GM12892 (cell line): Measurements from ENCODE around the gene ITGB8. TPM values are rescaled to one million over a fixed set of nuclear protein-coding genes. Genes with fewer than 3 reads are reported as not detected.

ENCODE experiments used
- DNase-seq: peaks from one replicate; pipeline ENCODE4 v3.0.0; 2011; ENCODE audit not compliant: insufficient read length
- FAIRE-seq: peaks from 2 replicates; lab custom pipeline; 2011; peaks lifted over from hg19 to GRCh38; lab: Jason Lieb, UNC
- POLR2A ChIP-seq: IDR thresholded peaks from 2 replicates; pipeline ENCODE4 v1.6.1; 2011; ENCODE audit warnings: low read depth, low read length, control low read depth
- POLR2AphosphoS5 ChIP-seq: IDR thresholded peaks from 2 replicates; pipeline ENCODE4 v1.6.1; 2011; ENCODE audit warnings: low read depth, low read length, control low read depth
- TAF1 ChIP-seq: IDR thresholded peaks from 2 replicates; pipeline ENCODE4 v1.6.1; 2011; ENCODE audit warnings: low read depth, mild to moderate bottlenecking, control low read depth, low read length, borderline replicate concordance
- polyA plus RNA-seq: library from polyadenylated mRNA; unstranded; fragments of >200 nt; gene quantifications from one replicate; pipeline ENCODE4 v1.2.1, GENCODE V29; 2012; ENCODE audit warnings: missing spikeins, inconsistent platforms; ENCODE audit not compliant: missing spikeins

ITGB8 gene
- 1.5 TPM for polyA plus RNA-seq

DNA sequence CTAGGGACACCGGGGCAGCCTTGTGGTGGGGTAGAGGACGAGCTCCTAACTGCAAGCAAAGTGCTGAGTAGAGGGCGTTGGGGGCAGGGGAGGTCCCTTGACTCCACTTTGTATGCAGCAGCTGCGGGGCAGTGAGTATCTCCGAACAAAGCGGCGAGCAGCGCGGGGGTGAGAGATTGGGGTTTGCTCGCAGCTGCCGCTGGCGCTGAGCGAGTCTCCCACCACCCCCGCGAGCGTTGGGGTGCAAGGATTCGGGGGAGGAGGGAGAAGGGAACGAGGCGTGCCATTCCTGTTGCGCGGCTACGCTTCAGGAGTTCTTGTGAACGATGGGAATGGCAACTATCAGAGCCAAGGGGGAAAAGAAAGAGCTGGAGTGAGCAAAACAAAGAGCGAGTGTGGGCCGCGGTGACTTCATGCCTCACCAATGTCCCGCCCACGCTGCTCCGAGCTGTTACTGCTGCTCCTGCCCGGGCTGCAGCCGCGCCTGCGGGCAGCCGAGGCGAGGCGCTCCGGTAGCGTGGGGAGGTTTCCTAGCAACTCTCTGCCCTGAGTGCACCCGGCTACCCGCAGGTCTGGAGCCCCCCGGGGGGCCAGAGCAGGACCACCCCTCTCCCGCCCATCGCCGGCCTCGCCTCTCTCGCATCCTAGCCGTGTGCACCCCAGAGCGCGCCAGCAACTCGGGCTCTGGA, at the start of gene ITGB8:
TSS of gene ITGB8 (plus strand) at position 662 of the 689 bp plus-strand sequence. CDS start 907 bp downstream, outside the sequence.
- no peak for FAIRE-seq
- TF ChIP-seq POLR2AphosphoS5, result peak; percentile 22; the same call in 1 of the 2 replicates
- peak; percentile 43; the same call in 1 of the 2 replicates for TF ChIP-seq TAF1
- peak; percentile 52; the same call in 1 of the 2 replicates for TF ChIP-seq POLR2A

DNA sequence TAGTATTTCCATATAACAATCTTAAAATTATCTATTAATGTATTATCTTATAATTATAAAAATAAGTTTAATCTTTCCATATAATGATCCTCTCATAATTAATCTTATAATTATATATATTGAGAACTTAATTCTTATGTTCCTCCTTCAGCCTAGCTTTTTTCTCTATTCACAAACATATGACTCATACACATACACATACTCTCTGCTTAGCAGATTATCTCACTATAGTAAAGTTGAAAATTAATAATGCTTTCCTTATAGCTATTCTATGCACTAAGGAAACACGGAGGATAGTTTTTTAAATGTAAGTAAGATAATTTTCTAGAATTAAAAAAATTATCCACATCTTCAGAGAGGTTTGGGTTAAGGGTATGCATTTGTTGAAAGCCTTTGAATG, 47.7 kb upstream of the ITGB8 start:
- TF ChIP-seq TAF1 (no peak), POLR2A (no peak), POLR2AphosphoS5 (no peak)
- FAIRE-seq (no peak), DNase-seq (no peak)

More for the DNA sequence above, at the start of gene ITGB8:
- DNase-seq, result peak; percentile 50

DNA sequence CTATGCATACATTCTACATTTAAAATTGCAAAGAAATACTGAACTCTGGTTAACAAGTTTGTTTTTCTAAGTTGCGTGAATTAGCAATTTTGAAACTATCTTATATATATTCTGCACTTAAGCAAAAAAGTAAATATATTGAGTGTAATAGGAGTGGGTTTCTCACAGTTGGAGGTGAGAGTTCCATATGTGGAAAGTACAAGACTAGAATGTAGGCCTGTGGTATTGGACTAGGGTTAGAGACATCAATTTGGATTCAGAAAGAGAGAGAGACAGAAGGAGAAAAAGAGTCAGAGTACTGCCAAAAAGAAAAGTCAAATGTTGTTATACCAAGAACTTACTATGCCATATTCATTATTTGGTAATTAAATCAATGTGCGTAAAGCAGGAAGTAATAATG, 47.3 kb upstream of the ITGB8 start:
- DNase-seq (no peak), FAIRE-seq (no peak)
- TF ChIP-seq TAF1, result no peak
- TF ChIP-seq POLR2AphosphoS5, result no peak
- TF ChIP-seq POLR2A, result no peak

DNA sequence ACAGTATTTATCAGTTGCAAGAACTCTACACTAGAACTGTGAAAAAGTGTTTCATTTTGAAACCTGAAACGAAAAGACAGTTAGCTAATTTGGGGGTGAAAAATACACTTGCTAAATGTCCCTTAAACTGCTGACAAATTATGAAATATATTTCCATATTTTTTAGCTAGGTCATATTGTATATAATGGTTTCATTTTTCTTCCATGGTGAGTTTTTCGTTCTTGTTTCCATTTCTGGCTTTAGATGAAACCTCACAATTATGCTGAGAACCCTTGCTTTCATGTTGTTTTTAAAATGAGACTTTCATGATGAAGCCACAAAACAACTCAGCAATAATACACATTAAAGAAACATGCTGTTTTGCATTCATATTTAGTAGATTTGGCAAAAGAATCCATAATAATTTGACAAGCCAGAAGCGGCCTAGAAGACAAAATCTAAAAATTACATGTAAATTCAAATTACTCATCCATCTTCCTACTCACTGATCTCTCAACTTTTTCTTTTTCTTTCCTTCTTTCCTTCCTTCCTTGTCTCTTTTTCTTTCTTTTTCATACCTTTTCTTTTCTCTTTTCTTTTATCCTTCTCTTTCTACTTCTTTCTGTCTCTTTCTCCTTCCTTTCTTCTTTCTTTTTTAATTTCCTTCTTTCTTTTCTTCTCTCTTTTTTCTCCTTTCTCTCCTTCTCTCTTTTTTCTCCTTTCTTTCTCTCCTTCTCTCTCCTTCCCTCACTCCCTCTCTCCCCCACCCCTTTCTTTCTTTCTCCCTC, 46.5 kb upstream of the ITGB8 start:
- FAIRE-seq, result peak; percentile 78
- TF ChIP-seq POLR2A (no peak), POLR2AphosphoS5 (no peak), TAF1 (no peak)
- no peak for DNase-seq

DNA sequence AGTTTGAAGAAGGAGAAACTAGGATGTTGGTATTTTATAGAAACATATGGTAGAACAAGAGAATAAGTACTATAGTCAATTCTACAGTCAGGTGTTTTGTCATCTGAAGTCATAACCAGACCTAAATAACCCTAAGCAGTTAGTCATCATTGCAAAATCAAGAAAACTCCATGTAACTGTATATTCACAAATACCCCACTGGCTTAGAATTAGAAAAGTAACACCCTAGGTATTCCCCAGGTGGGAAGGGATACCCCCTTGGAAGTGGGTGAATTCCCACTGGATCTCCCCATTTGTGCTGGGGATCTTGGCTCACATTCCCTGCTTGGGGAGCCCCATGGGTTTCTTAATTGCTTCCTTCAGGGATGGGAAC, 45.9 kb upstream of the ITGB8 start:
- FAIRE-seq, result peak; percentile 21
- no peak for TF ChIP-seq TAF1
- no peak for TF ChIP-seq POLR2A
- TF ChIP-seq POLR2AphosphoS5, result no peak
- no peak for DNase-seq

DNA sequence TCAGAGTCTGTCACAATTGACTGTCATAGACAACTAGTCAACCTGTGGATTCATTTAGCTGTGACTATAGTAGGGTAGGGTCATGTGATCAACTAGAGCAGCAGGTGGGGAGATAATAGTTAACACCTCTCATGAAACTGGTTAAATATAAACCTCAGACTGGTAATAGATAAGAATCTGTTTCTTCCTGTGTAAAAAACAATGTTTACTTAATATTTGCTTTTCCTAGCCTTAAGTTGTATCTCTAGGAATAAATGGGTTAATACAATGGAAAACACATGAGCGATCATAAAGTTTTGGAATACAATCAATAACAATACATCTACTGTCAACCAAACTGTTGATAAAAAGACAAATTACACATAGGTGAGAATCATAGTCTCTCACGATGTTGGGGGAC, 43.4 kb upstream of the ITGB8 start:
- TF ChIP-seq POLR2AphosphoS5 (no peak), POLR2A (no peak), TAF1 (no peak)
- FAIRE-seq, result no peak
- no peak for DNase-seq

DNA sequence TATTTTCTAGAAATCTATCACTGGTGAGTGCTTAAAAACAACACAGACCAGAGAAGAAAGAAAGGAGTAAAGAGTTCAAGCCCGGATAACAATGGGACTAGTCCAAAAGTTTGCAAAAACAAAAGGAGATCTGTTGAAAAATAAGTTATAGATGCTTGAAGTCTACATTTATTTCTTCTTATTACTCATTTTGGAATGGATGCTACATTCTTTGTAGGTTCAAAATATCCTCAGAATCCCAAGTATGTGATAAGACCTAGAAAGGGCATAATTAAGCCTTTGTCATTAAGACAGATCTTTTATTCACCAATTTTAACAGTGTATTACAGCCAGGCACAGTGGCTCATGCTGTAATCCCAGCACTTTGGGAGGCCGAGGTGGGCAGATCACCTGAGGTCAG, 42.7 kb upstream of the ITGB8 start:
- TF ChIP-seq POLR2A, result no peak
- no peak for TF ChIP-seq TAF1
- TF ChIP-seq POLR2AphosphoS5, result no peak
- no peak for DNase-seq
- FAIRE-seq, result no peak

DNA sequence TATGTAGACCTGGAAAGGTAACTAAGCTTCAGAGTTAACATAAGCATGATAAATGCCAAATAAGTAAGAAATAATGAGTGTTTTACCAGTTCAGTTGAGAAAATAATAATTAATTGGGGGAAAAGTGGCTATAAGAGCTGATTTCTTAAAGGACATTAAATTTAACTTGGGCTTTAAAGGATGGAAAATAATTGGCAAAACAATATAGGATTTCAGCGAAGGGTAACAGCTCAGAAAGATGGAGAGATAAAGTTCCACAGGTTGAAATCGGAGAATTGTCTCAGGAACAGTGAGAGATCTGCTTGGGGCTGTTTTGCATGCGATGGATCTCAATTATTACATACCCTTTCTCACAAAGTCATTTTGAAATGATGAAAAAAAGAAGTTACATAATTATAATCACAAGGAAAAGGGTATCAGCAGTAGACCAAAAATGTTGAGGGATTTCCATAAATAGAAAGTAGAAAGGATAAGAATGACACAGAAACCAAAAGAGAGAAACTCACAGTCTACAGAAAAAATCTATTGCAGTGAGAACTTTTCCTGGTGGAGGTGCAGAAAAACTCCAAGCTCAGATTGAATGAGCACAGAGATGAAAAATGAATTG, 40.1 kb upstream of the ITGB8 start:
- FAIRE-seq, result no peak
- TF ChIP-seq TAF1 (no peak), POLR2A (no peak), POLR2AphosphoS5 (no peak)
- DNase-seq, result no peak

DNA sequence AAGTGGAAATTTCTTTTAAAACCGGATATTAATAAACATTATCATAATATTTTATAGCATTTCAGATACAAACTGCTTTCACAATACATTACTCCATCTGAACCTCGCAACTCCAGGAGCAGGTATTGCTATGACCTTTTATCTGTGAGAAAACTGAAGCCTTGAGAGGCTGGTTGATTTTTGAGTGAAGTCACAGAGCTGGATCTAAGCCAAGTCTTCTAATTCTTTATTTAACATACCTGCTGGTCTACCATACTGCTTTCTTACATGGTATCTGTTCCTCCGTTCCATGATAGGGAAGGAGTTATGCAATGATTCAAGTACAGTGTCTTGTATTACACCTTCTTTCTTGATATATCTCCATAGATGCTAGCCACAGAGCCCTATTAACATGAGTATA, 37.4 kb upstream of the ITGB8 start:
- no peak for FAIRE-seq
- DNase-seq, result no peak
- TF ChIP-seq POLR2A (no peak), TAF1 (no peak), POLR2AphosphoS5 (no peak)

DNA sequence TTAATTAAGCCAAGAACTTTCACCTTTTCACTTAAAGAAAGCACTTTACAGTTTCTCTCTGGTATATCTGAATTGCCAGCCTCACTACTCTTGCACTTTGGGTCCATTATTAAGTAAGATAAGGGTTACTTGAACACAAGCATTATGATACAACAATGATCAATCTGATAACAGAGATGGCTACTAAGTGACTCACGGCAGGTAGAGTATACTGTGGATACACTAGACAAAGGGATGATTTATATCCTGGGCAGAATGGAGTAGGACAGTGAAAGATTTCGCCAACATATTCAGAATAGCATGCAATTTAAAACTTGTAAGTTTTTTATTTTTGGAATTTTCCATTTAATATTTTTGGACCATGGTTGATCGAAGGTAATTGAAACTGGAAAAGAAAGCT, 34.3 kb upstream of the ITGB8 start:
- FAIRE-seq, result no peak
- no peak for DNase-seq
- TF ChIP-seq TAF1 (no peak), POLR2AphosphoS5 (no peak), POLR2A (no peak)

DNA sequence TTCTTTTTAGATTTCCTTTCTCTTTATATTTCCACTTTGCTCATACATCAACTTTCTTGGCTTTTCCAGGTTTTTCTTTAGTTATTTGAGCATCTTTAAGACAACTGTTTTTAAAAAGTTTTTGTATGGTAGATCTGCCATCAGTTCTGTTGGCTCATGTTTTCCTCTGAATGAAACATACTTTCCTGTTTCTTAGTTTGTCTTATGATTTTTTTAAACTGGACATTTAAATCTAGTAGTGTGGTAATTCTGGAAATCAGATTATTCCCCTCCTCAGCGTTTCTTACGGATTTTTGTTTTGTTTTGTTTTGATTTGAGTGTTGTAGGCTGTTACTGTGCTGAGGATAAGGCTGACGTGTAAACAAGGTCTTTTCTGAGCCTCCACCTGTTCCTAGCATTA, 33.8 kb upstream of the ITGB8 start:
- DNase-seq, result no peak
- TF ChIP-seq POLR2AphosphoS5 (no peak), POLR2A (no peak), TAF1 (no peak)
- FAIRE-seq, result no peak

DNA sequence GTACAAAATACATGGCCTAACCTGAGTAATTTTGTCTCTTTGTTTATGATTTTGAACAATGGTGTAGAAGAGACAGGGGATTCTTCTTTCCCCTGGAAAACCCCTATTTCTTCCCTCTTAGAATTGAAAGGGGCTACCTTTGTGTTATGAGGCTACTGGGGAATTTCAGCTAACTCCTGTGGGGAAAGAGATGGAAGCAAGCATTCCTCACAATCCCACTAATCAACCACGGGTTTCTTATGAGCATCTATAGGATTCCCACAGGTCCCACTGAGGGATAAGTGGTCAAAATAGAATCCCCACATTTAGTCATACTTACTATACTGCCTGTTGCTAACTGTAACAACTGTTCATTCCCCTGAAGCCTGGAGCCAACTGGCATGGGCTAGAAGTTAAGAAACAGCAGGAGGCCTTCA, 32.2 kb upstream of the ITGB8 start:
- no peak for DNase-seq
- TF ChIP-seq POLR2AphosphoS5 (no peak), POLR2A (no peak), TAF1 (no peak)
- peak; percentile 74 for FAIRE-seq
